Fibroblast of the aortic adventitia (primary cell): ENCODE measurements around the gene NAPG. TPM values are rescaled to one million over a fixed set of nuclear protein-coding genes. Genes with fewer than 3 reads are reported as not detected.
"Not testable (repeated sequence)": the region's sequence is repeated elsewhere in the genome, so short reads cannot be mapped to it uniquely, and the experiment has no call there.

Source experiments
- DNase-seq: peaks from one replicate; pipeline ENCODE4 v3.0.0-alpha.2; 2010; ENCODE audit warnings: low read depth
- H3K4me3 ChIP-seq: 2 replicates; pipeline ENCODE4 v1.5.1; 2011; ENCODE audit warnings: low read depth, mild to moderate bottlenecking, control low read depth, low read length, moderate library complexity
- CTCF ChIP-seq: IDR thresholded peaks from 2 replicates; pipeline ENCODE4 v1.5.1; 2011; ENCODE audit warnings: mild to moderate bottlenecking, low read length, control low read depth, inconsistent platforms; ENCODE audit not compliant: insufficient read depth
- total RNA-seq: library from RNA; depleted of rRNA; stranded (reverse); fragments of >200 nt; gene quantifications from 2 replicates; pipeline ENCODE4 v1.2.3, GENCODE V29; 2012; ENCODE audit warnings: low replicate concordance

NAPG gene
- total RNA-seq, 1 donor: 44.6 TPM

- DNase-seq: peak; percentile 69
- no peak for TF ChIP-seq CTCF
- H3K4me3 ChIP-seq: no peak overlapping the region
Observed at GRCh38 chr18:10543277-10543676, 17.4 kb downstream of the NAPG start.

GRCh38 chr18:10544093-10544748, 18.4 kb downstream of the NAPG start:
- H3K4me3 ChIP-seq: no peak overlapping the region
- DNase-seq: no peak
- no peak for TF ChIP-seq CTCF

- DNase-seq: peak; percentile 20
- no peak overlapping the region for H3K4me3 ChIP-seq
- no peak for TF ChIP-seq CTCF
Observed at GRCh38 chr18:10546557-10547300, 20.9 kb downstream of the NAPG start.

- no peak for TF ChIP-seq CTCF
- DNase-seq: no peak
- H3K4me3 ChIP-seq: no peak overlapping the region
Observed at GRCh38 chr18:10552226-10552625, 26.4 kb downstream of the NAPG start.

GRCh38 chr18:10556251-10556650, 30.4 kb downstream of the NAPG start:
- not testable (repeated sequence) for DNase-seq, H3K4me3 ChIP-seq

GRCh38 chr18:10557085-10557677, 31.4 kb downstream of the NAPG start:
- no peak overlapping the region for H3K4me3 ChIP-seq
- TF ChIP-seq CTCF: no peak
- DNase-seq: no peak

GRCh38 chr18:10558243-10558966, 32.6 kb downstream of the NAPG start:
- H3K4me3 ChIP-seq: no peak overlapping the region
- no peak for TF ChIP-seq CTCF
- DNase-seq: no peak
